Epithelial cell of proximal tubule (primary cell): ENCODE data around the gene ZNF497. TPM values are rescaled to one million over a fixed set of nuclear protein-coding genes. Genes with fewer than 3 reads are reported as not detected.
A peak's percentile ranks its signal among the peaks of the same experiment; 100 is the strongest.

Experiments used
- DNase-seq: peaks from one replicate; pipeline ENCODE4 v3.0.0-alpha.2; 2011; ENCODE audit warnings: low read depth
- H3K4me3 ChIP-seq: 2 replicates; pipeline ENCODE4 v1.5.1; 2011; ENCODE audit warnings: low read depth, mild to moderate bottlenecking, low read length
- CTCF ChIP-seq: conservative IDR thresholded peaks from 2 replicates; pipeline ENCODE4 v1.5.1; 2012; ENCODE audit warnings: low read depth, mild to moderate bottlenecking, low read length
- total RNA-seq: library from RNA; depleted of rRNA; stranded (reverse); fragments of >200 nt; gene quantifications from 2 replicates; pipeline ENCODE4 v1.2.3, GENCODE V29; 2015

Gene ZNF497
- total RNA-seq, 1 donor from 2014 or later, result 0.06 TPM

DNA sequence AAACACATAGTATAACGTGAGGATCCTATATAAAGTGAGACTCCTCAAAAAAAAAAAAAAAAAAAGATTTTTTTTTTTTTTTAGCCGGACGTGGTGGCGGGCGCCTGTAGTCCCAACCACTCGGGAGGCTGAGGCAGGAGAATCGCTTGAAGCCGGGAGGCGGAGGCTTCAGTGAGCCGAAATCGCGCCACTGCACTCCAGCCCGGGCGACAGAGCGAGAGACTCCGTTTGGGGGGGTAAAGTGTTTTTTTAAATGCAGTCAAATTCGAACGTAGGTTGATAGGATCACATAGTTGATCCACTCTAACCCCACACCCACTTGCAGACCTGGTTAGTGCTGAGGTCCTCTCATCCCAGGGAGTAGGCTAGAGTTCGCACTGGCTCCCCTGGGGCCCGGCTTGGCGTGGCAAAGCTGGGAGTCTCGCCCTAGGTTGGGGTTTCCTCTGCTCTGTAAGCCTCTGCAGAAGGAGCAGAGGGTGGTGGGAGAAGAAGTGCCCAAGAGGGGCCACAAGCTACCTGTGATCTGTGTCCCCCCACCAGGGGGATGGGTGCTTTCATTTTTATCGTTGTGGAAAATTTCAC, 39.4 kb upstream of the ZNF497 start:
- no peak for TF ChIP-seq CTCF
- no peak for DNase-seq

GRCh38 chr19:58400916-58401839, 38.6 kb upstream of the ZNF497 start:
- peak; percentile 83 for DNase-seq
- no peak for TF ChIP-seq CTCF
- H3K4me3 ChIP-seq, result peak overlapping the region; percentile 88

More for the DNA sequence above, 39.4 kb upstream of the ZNF497 start:
- H3K4me3 ChIP-seq, result peak overlapping the region; percentile 84

DNA sequence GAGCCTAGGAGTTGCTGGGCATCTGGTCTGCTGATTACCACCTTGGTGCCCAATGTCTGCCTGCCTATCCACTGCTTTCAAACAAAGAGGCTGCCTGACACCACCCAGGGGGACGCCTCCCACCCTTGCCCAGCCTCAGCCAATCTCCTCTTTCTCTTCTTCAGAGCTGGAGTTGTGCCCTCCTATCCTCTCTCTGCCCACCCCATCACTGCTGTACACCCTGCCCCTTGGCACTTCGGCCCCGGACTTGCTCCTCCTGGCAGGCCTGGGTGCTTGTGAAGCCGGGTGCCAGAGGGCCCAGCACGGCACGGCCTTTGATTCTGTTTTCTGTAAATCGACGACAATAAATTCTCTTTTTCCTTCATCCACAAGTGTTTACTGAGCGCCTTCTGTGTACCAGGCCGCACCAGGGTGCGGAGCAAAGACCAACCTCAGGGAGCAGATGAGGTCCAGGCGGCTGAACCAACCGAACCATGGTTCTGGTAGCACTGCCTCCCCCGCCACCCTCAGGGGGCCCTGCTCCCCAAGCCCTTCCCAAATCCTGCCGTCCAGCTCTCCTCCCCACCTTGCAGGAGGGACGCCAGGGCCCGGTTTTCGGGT, 37.9 kb upstream of the ZNF497 start:
- no peak for TF ChIP-seq CTCF
- DNase-seq, result no peak
- H3K4me3 ChIP-seq, result peak overlapping the region; percentile 88

DNA sequence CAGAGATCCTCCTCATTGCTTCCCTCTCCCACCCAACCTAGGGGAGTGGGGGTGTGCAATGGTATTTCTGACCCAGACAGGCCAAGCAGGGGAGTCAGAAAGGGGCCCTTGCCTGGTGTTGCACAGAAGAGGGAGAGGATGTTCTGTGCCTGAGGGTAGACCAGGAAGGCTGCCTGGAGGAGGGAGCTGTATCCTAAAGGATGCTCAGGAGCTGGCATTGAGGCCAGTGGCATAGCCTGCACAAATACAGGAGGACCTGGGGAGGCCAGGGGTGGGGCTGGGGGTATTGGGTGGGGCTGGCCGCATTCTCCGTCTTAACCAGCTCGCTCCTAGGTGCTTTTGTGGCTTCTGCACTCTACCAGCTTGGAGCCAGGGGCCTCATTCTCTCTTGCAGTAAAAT, 37.4 kb upstream of the ZNF497 start:
- no peak for DNase-seq
- no peak for TF ChIP-seq CTCF
- no peak overlapping the region for H3K4me3 ChIP-seq

DNA sequence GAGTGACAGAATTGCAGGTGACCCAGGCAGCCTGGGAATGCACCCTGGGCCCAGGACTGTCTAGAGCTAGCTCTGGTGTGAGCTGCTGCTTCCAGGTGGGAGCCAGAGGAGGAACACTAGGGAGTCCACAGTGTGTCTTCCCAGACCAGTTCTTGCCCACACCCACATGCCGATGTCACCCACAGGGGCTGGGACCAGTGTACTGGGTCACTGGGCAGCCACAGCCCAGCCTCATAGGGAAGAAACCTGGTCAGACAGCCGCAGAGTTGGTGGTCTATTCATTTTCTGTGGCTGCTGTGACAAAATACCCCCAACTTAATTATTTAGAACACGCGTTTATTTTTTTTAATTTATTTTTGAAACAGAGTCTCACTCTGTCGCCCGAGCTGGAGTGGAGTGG, 36.0 kb upstream of the ZNF497 start:
- no peak for DNase-seq
- no peak overlapping the region for H3K4me3 ChIP-seq
- TF ChIP-seq CTCF, result no peak

DNA sequence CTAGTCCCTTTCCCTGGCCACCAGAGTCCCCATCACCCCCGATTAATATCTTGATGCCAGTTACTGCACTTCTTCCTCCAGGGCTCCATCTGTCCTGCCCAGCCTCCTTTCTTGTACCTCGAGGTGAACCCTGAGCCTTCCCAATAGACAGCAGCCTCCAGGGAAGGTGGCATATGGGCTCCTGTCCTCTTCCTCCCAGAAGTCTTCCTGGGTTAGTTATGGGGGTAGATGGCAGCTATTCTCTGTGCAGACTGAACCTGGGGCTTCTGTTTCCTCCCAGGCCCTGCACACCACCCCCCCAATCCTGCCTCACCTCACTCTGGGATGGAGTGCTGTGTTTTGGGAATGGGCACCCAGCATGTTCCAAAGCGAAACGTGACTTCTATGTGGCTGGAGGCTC, 35.5 kb upstream of the ZNF497 start:
- DNase-seq, result no peak
- TF ChIP-seq CTCF, result no peak
- no peak overlapping the region for H3K4me3 ChIP-seq
